Stimulated activated effector memory CD8-positive, alpha-beta T cell treated with anti-CD3 and anti-CD28 coated beads, Interleukin-12 subunit alpha, Interleukin-12 subunit beta, amount 100 ng/mL, for 72 hours (primary cell): ENCODE data around the gene TGFBR2.
A peak's percentile ranks its signal among the peaks of the same experiment; 100 is the strongest.

Experiments
- ATAC-seq: fragments of 150-1000 bp; cut with Tn5 transposase; 2 replicates; pipeline ENCODE4 v1.10.0; 2021
- DNase-seq, 2 donors: peaks; one replicate each; pipeline ENCODE4 v3.0.0; 2021 to 2022; ENCODE audit warnings: low spot score in 2 of 2
- H3K27ac Mint-ChIP-seq: one replicate; pipeline ENCODE4 v1.8.0; 2022; ENCODE audit warnings: mild to moderate bottlenecking, mixed read lengths
- H3K36me3 Mint-ChIP-seq: one replicate; pipeline ENCODE4 v1.8.0; 2022; ENCODE audit warnings: mild to moderate bottlenecking, mixed read lengths
- H3K4me1 Mint-ChIP-seq: one replicate; pipeline ENCODE4 v1.8.0; 2022; ENCODE audit warnings: mixed read lengths
- H3K4me3 Mint-ChIP-seq: one replicate; pipeline ENCODE4 v1.8.0; 2022; ENCODE audit warnings: mild to moderate bottlenecking, mixed read lengths
- H3K9me3 Mint-ChIP-seq: one replicate; pipeline ENCODE4 v1.8.0; 2022; ENCODE audit warnings: mixed read lengths

Gene TGFBR2

GRCh38 chr3:30611613-30612436 lies 5.4 kb downstream of the TGFBR2 start:
- ATAC-seq = peak; percentile 24
- peak overlapping the region; percentile 82 for H3K4me3 Mint-ChIP-seq
- peaks cover 97% of the 10 kb centered on the region for H3K36me3 Mint-ChIP-seq
- no peak for DNase-seq
- H3K4me1 Mint-ChIP-seq = peaks cover 71% of the 10 kb centered on the region
- peak overlapping the region; percentile 89 for H3K27ac Mint-ChIP-seq
- H3K9me3 Mint-ChIP-seq = no peaks in the 10 kb centered on the region

DNA sequence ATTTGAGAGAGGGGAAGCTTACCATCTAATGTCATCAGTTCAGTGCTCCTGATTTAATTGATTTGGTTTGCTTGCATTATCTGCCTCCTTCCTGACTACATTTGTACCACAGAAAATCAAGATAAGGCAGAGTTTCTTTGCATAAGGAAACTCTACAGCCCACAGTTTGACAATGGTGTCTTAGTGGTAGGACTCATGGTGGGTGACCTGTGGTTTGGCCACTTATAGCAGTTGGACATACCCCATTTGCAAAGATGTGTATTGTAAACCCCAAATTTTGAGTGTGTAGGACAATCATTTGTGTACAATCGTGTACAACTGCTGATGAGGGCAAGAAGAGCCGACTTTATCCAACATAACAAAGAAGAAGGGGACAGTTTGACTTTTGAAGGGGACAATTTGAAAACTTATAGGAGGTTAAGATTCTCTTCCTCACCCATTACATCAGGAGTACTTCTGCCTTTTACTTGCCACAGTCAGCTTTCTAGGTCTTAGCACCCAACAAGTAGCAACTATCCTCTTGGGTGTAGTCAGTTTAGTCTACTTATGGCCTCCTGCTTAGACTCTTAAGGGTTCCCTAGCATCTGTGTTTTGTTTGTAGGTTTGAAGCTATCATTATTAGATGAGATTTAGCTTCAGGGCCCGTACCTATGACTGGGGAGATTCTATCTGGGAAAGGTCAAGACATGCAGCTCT lies 6.2 kb downstream of the TGFBR2 start:
- H3K27ac Mint-ChIP-seq = peak overlapping the region; percentile 89
- ATAC-seq (peak; percentile 36), DNase-seq (no peak)
- no peaks in the 10 kb centered on the region for H3K9me3 Mint-ChIP-seq
- H3K4me3 Mint-ChIP-seq = peak overlapping the region; percentile 82
- H3K36me3 Mint-ChIP-seq = peaks cover 97% of the 10 kb centered on the region
- peaks cover 79% of the 10 kb centered on the region for H3K4me1 Mint-ChIP-seq

- peaks cover 86% of the 10 kb centered on the region for H3K4me1 Mint-ChIP-seq
- peak overlapping the region; percentile 82 for H3K4me3 Mint-ChIP-seq
- H3K36me3 Mint-ChIP-seq = peaks cover 97% of the 10 kb centered on the region
- no peak for ATAC-seq
- no peak for DNase-seq
- no peaks in the 10 kb centered on the region for H3K9me3 Mint-ChIP-seq
- H3K27ac Mint-ChIP-seq = peak overlapping the region; percentile 89
These were observed 6.9 kb downstream of the TGFBR2 start for GRCh38 chr3:30613133-30613825.

- no peak for DNase-seq
- Mint-ChIP-seq H3K9me3 (no peaks in the 10 kb centered on the region), H3K4me1 (peaks cover 97% of the 10 kb centered on the region), H3K36me3 (peaks cover 97% of the 10 kb centered on the region), H3K27ac (peak overlapping the region; percentile 89), H3K4me3 (peak overlapping the region; percentile 82)
- ATAC-seq = no peak
These were observed 8.0 kb downstream of the TGFBR2 start for GRCh38 chr3:30614373-30614772.

DNA sequence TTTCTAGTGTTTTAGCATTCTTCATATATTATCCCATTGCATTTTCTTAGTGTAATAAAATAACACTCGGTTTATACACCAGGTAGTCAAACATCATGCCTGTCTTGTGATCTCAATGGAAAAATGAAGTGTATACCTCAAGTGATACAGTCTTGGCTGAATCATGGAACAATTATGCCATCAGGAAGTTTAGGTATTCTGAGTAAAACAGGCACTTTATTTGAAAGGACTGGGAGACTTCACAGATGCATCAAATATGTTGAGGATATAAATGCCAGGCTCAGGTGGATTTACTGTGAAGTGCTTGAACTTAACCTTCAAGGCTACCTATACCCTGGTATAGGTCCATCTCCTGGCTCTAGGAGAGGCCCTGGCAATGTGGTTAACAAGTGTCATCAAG lies 8.5 kb downstream of the TGFBR2 start:
- peak; percentile 26 for ATAC-seq
- Mint-ChIP-seq H3K4me1 (peaks cover 97% of the 10 kb centered on the region), H3K27ac (peak overlapping the region; percentile 89), H3K36me3 (peaks cover 97% of the 10 kb centered on the region), H3K9me3 (no peaks in the 10 kb centered on the region), H3K4me3 (peak overlapping the region; percentile 82)
- no peak for DNase-seq

GRCh38 chr3:30615615-30616346 lies 9.4 kb downstream of the TGFBR2 start:
- Mint-ChIP-seq H3K9me3 (no peaks in the 10 kb centered on the region), H3K4me3 (peak overlapping the region; percentile 82), H3K36me3 (peaks cover 97% of the 10 kb centered on the region), H3K27ac (peak overlapping the region; percentile 89), H3K4me1 (peaks cover 97% of the 10 kb centered on the region)
- DNase-seq (no peak), ATAC-seq (no peak)

DNA sequence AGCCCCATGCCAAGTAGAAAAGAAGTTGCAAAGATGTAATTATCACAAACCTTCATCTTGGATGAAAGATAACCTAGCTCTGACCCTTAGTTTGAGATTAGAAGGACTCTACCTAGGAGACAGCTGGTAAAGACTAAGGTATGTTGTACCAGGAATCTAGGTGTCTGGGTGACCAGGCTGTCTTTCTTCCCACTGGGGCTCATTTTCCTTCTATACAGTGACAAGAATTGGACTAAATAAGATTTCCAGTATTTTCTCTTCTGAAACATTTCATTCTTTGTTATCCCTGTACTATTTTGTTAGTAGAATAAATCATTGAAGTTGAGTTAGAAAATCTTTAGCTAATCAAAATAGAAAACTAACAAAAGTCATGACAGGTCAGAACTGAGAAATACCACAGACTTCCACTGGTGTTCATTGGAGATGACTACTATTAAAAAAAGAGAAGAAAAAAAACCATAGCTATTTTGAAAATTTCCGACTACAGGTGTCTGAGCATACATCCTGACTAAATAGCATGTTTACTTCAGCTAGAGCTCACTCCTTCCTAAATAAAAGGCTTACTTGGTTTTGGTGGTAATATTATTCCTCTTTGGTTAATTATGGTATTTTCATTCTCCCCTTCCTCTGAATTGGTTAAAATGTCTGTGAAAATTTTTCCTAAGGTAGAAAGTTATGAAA lies 10.1 kb downstream of the TGFBR2 start:
- Mint-ChIP-seq H3K4me3 (peak overlapping the region; percentile 82), H3K36me3 (peaks cover 97% of the 10 kb centered on the region), H3K9me3 (no peaks in the 10 kb centered on the region), H3K4me1 (peaks cover 94% of the 10 kb centered on the region), H3K27ac (peak overlapping the region; percentile 89)
- ATAC-seq (no peak), DNase-seq (no peak)

GRCh38 chr3:30617069-30617468 lies 10.7 kb downstream of the TGFBR2 start:
- no peaks in the 10 kb centered on the region for H3K9me3 Mint-ChIP-seq
- peak overlapping the region; percentile 82 for H3K4me3 Mint-ChIP-seq
- ATAC-seq = no peak
- H3K36me3 Mint-ChIP-seq = peaks cover 97% of the 10 kb centered on the region
- peak overlapping the region; percentile 89 for H3K27ac Mint-ChIP-seq
- peaks cover 94% of the 10 kb centered on the region for H3K4me1 Mint-ChIP-seq
- no peak for DNase-seq

DNA sequence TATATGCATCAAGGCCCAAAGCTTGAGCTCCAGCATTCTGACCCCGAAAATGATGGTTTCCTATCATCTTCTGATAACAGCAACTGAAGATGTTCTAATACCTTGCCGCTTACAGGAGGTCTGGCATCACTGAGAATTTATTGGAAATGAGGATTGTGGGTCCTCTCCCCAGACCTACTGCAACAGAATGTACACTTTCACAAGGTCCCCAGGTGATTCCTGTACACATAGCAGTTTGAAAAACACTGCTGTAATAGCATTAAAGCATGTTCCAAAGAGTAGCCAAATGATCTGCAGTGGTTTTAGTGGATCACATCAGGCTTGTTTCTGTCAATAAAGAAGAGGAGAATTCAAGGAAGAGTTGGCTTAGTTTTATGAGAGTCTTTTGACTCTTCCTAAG lies 11.3 kb downstream of the TGFBR2 start:
- Mint-ChIP-seq H3K27ac (peak overlapping the region; percentile 89), H3K4me3 (peak overlapping the region; percentile 82), H3K9me3 (no peaks in the 10 kb centered on the region), H3K4me1 (peaks cover 94% of the 10 kb centered on the region), H3K36me3 (peaks cover 97% of the 10 kb centered on the region)
- no peak for DNase-seq
- ATAC-seq = no peak

GRCh38 chr3:30618526-30618925 lies 12.1 kb downstream of the TGFBR2 start:
- ATAC-seq = no peak
- H3K4me1 Mint-ChIP-seq = peaks cover 92% of the 10 kb centered on the region
- H3K27ac Mint-ChIP-seq = peak overlapping the region; percentile 89
- no peak for DNase-seq
- no peaks in the 10 kb centered on the region for H3K9me3 Mint-ChIP-seq
- peak overlapping the region; percentile 82 for H3K4me3 Mint-ChIP-seq
- H3K36me3 Mint-ChIP-seq = peaks cover 97% of the 10 kb centered on the region

DNA sequence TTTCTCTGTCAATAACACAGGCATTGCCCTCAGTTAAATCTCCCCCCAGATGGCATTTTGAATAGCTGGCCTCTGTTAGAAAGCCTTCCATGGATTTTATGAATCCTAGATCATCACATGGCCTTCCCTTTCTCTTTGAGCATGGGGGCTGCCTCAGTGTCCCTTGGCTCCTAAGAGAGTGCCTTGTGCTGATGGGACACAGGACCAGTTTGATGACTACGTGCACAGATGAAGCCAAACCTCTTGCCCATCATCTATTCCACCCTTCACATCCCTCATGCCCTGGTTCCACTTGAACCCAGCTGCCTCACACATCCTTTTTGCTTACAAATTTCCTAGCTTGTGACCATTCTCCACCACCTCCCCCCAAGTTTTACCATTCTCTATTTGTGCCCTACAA lies 12.9 kb downstream of the TGFBR2 start:
- H3K4me1 Mint-ChIP-seq = peaks cover 92% of the 10 kb centered on the region
- H3K4me3 Mint-ChIP-seq = peak overlapping the region; percentile 82
- peak overlapping the region; percentile 89 for H3K27ac Mint-ChIP-seq
- no peaks in the 10 kb centered on the region for H3K9me3 Mint-ChIP-seq
- DNase-seq (no peak), ATAC-seq (no peak)
- peaks cover 98% of the 10 kb centered on the region for H3K36me3 Mint-ChIP-seq

DNA sequence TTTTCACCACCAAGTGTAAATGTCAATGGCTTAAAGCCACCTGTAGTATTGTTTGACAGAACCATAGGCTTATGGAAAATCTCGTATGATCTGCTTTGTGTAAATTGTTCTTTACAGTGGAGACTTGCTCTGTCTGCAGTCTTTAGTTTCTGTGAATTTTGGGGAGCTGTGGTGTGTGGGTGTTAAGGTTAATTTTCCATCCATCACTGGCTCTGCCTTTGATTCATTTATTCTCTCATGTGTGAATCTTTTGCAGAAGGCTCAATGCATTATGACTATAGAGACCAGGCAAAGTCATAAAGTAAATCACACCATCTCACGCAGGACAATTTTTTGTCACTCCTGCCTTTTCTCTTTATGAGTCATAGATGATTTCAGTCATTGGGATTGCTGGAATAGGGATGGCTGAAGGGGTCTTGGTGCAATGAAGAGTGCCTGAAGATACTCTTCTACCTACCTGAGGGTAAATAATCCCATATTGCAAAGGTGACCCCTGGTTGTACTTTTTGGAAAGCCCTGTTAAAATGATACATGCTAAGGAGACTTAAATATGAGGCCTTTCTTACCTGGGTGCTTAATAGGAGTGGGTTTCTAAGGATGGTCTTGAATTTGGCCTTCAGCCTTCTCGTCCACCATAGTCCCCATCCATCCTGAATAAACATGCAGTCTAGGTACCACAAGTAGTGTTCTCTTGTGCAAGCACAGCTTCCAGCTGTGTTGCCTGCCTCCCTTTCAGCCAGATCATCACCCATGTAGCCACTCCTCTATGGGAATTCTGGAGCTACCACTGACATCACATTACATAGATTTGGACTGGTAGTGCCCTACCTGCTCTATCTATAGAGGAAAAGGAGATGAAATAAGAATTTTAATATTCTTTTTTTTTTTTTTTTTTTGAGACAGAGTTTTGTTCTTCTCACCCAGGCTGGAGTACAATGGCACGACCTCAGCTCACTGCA lies 14.3 kb downstream of the TGFBR2 start:
- Mint-ChIP-seq H3K4me1 (peaks cover 83% of the 10 kb centered on the region), H3K36me3 (peaks cover 100% of the 10 kb centered on the region), H3K4me3 (peak overlapping the region; percentile 82), H3K9me3 (no peaks in the 10 kb centered on the region), H3K27ac (peak overlapping the region; percentile 89)
- DNase-seq (peak in 1 of 2 donors; percentile 78), ATAC-seq (peak; percentile 95)

DNA sequence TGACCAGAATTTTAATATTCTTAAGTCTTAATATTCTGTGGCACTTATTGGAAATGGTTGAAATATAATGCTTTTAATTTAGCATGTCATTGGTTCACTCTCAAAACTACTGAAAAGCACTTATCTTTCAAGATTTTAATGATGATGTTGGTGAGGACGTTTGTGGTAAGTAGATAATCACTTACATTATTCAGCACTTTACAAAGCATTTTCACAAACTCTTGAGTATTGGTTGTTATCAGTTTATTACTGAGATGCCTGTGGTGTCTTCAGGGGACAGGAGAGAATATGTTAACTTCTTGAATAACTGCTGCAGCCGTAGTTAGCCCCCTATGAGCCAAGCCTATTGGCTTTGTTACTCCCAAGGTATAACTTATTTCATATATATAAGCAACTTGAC lies 15.2 kb downstream of the TGFBR2 start:
- ATAC-seq (no peak), DNase-seq (no peak)
- peaks cover 83% of the 10 kb centered on the region for H3K4me1 Mint-ChIP-seq
- H3K4me3 Mint-ChIP-seq = peak overlapping the region; percentile 82
- peak overlapping the region; percentile 89 for H3K27ac Mint-ChIP-seq
- no peaks in the 10 kb centered on the region for H3K9me3 Mint-ChIP-seq
- peaks cover 100% of the 10 kb centered on the region for H3K36me3 Mint-ChIP-seq
